Thyroid gland (tissue), 4 donors: ENCODE data around the gene SGF29.

Source experiments
- CTCF ChIP-seq, 6 experiments: fragments of 200-600 bp in 3 of 6; fragments of 450-650 bp in 3 of 6; sonication (generic) in 3 of 6; IDR thresholded peaks; one replicate each; pipeline ENCODE4 v1.5.1; 2016 to 2019; ENCODE audit warnings: antibody characterized with exemption in 6 of 6, mild to moderate bottlenecking in 2 of 6, inconsistent platforms in 1 of 6, moderate library complexity in 1 of 6
- POLR2A ChIP-seq, 2 donors: fragments of 450-650 bp; IDR thresholded peaks; one replicate each; pipeline ENCODE4 v1.6.1; 2017; ENCODE audit warnings: antibody characterized with exemption in 2 of 2, mild to moderate bottlenecking in 2 of 2, moderate library complexity in 1 of 2

- no peak for TF ChIP-seq POLR2A (IDR thresholded peaks at IDR 0.05)
- TF ChIP-seq CTCF (IDR thresholded peaks at IDR 0.05), result peak in 4 of 6 experiments; percentile 12 to 52 (median 44)
Observed at GRCh38 chr16:28597692-28598261, 44.1 kb downstream of the SGF29 start.
